ENCODE data around the gene VDAC2. TPM values are rescaled to one million over a fixed set of nuclear protein-coding genes. Genes with fewer than 3 reads are reported as not detected.

Gene VDAC2
- total and polyA plus RNA-seq, 10 of the 15 experiments (the other 5 are each of a cell fraction or from before 2014, with no cell fraction given), result 73.4 to 294 (median 146) TPM

DNA sequence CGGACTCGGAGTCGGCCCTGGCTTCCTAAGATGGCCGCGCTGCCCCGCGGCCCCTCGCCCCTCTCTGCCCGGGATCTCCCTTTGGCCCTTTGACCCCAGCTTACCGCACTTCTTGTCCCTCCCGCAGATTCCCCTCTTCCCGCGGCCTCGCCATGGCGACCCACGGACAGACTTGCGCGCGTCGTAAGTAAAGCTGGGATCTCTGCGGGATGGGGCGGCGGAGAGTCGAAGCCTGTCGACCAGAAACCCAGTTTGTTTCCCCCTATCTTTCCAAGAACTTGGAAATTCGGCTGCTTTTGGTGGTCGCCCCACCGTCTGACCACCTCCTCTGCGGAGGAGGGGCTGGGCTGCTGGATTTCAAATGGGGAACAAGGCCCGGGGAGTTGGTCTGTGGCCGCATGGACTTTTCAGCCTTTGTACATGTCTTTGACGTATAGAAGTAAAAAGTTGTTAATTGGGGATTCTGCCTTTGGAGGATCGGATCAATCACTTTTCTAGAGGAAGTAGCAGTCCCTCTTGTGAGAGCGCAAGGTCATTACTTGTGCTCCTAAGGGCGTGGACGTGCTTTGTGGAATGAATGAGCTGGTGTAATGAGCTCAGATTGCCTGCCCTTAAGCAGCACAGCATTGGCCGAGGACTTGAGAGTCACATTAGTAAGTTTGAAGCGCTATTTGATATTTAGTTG is 553 bp downstream of the VDAC2 start:
- in situ Hi-C loops (cut with MboI), result no loop called here
- Histone ChIP-seq H3K36me3 (ENCODE audit: control insufficient read depth in 2 of 2, insufficient read depth in 2 of 2, low read length in 1 of 2) (peaks cover 0 to 17% of the 10 kb centered on the region in 2 experiments; a peak in 3 of 4 replicates), H3K9ac (ENCODE audit: control insufficient read depth, insufficient read depth, low read length) (peak overlapping the region; percentile 98), H2AFZ (ENCODE audit: control insufficient read depth, low read depth, low read length) (peak overlapping the region; percentile 89), H3K27me3 (replicated peaks in 1 of 2; ENCODE audit: control insufficient read depth in 2 of 2, insufficient read depth in 2 of 2, low read length in 1 of 2) (no peaks in the 10 kb centered on the region), H3K79me2 (ENCODE audit: control insufficient read depth, insufficient read depth, low read length) (peaks cover 45% of the 10 kb centered on the region), H3K27ac (ENCODE audit: control insufficient read depth, insufficient read depth) (peak overlapping the region; percentile 98), H3K4me1 (ENCODE audit: control insufficient read depth, insufficient read depth, low read length) (0 out of 2 replicates have a peak, but pooled peaks cover 4% of the 10 kb centered on the region), H4K20me1 (ENCODE audit: control insufficient read depth, insufficient read depth) (no peaks in the 10 kb centered on the region), H3K4me3 (peak overlapping the region; percentile 91), H3K9me3 (replicated peaks; ENCODE audit: control insufficient read depth, insufficient read depth, low read length) (no peaks in the 10 kb centered on the region), H3K4me2 (ENCODE audit: control insufficient read depth, insufficient read depth) (peak overlapping the region; percentile 83)
- no TSS peak for BruUV-seq (replicated peaks)
- WGBS (ENCODE audit: insufficient coverage, insufficient replicate concordance, low lambda C conversion rate, missing lambda C conversion rate), result under 1% methylated on average over 35 of the region's 38 CpGs
- DNase-seq (ENCODE audit: low read depth, low spot score), result no peak
- ChIA-PET POLR2A (interaction anchor here (0.5 to 3.0 kb wide), 11 partner anchors 11 to 1190 kb away, joined by 3 to 26 read pairs (median 4); partner anchors contain the start of gene COMTD1), SMC1A (ENCODE audit: uncharacterized antibody, unreplicated experiment) (interaction anchor here (0.7 to 2.9 kb wide), 11 partner anchors 10 to 87 kb away, joined by 3 to 18 read pairs (median 5); partner anchors contain the start of gene COMTD1), RAD21 (ENCODE audit: unreplicated experiment) (interaction anchor here (0.6 to 3.3 kb wide), 9 partner anchors 10 to 82 kb away, joined by 3 to 14 read pairs (median 5); partner anchors contain the start of gene COMTD1), CTCF (interaction anchor here (0.6 to 4.3 kb wide), 13 partner anchors 11 to 967 kb away, joined by 3 to 41 read pairs (median 4); partner anchors contain the start of gene COMTD1)
- 0 out of 2 replicates have a peak, but pooled peaks have one; percentile 4 for TF ChIP-seq POLR2AphosphoS5 (IDR thresholded peaks at IDR 0.05; ENCODE audit: low read length)
- TF ChIP-seq, protein P1, sequence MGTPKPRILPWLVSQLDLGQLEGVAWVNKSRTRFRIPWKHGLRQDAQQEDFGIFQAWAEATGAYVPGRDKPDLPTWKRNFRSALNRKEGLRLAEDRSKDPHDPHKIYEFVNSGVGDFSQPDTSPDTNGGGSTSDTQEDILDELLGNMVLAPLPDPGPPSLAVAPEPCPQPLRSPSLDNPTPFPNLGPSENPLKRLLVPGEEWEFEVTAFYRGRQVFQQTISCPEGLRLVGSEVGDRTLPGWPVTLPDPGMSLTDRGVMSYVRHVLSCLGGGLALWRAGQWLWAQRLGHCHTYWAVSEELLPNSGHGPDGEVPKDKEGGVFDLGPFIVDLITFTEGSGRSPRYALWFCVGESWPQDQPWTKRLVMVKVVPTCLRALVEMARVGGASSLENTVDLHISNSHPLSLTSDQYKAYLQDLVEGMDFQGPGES (IDR thresholded peaks at IDR 0.05), result no peak
- peak; percentile 90 for TF ChIP-seq YY1 (IDR thresholded peaks at IDR 0.05; ENCODE audit: low read depth, low read length)
- no peak for TF ChIP-seq HDAC6 (IDR thresholded peaks at IDR 0.05; ENCODE audit: unreplicated experiment)
- no peak for TF ChIP-seq POLR2A (IDR thresholded peaks at IDR 0.05; ENCODE audit: low read depth, low read length)
- TF ChIP-seq, protein P2, sequence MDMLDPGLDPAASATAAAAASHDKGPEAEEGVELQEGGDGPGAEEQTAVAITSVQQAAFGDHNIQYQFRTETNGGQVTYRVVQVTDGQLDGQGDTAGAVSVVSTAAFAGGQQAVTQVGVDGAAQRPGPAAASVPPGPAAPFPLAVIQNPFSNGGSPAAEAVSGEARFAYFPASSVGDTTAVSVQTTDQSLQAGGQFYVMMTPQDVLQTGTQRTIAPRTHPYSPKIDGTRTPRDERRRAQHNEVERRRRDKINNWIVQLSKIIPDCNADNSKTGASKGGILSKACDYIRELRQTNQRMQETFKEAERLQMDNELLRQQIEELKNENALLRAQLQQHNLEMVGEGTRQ (IDR thresholded peaks at IDR 0.05; ENCODE audit: borderline replicate concordance, low read depth, low read length), result no peak
- no peak for TF ChIP-seq JUND (IDR thresholded peaks at IDR 0.05; ENCODE audit: low read depth, low read length)
- TF ChIP-seq ESRRA (IDR thresholded peaks at IDR 0.05; ENCODE audit: low read length), result peak; percentile 49; the same call in 1 of the 2 replicates
- TF ChIP-seq GATAD2B (conservative IDR thresholded peaks at IDR 0.05; ENCODE audit: low read depth), result 0 out of 2 replicates have a peak, but pooled peaks have one; percentile 60
- TF ChIP-seq POU2F2 (IDR thresholded peaks at IDR 0.05; ENCODE audit: borderline replicate concordance, low read depth, low read length), result no peak
- intact Hi-C loops (cut with micrococcal nuclease; ENCODE audit: unreplicated experiment), result loop anchor here (2.0 kb wide), 1 partner anchor 20 kb away; no protein-coding TSS in a partner anchor
- ATAC-seq, result peak; percentile 65
- FAIRE-seq, result peak; percentile 7
